GM18867 (cell line): ENCODE data around the gene EMX2.
"Not testable (repeated sequence)": the region's sequence is repeated elsewhere in the genome, so short reads cannot be mapped to it uniquely, and the experiment has no call there.

Source experiments
- ATAC-seq: cut with Tn5 transposase; IDR thresholded peaks from one replicate; pipeline ENCODE4 v1.9.1; 2021; ENCODE audit warnings: mild to moderate bottlenecking, moderate library complexity; ENCODE audit not compliant: unreplicated experiment

EMX2 gene

GRCh38 chr10:117542706-117543224 is at the start of gene EMX2:
Gene EMX2 (plus strand): TSS chr10:117542746. CDS start chr10:117543268, 522 bp downstream.
- no peak for ATAC-seq

GRCh38 chr10:117496031-117496430 is 46.5 kb upstream of the EMX2 start:
- no peak for ATAC-seq

- peak; percentile 76 for ATAC-seq
Measured at GRCh38 chr10:117496616-117497028, 45.9 kb upstream of the EMX2 start.

GRCh38 chr10:117497736-117498135 is 44.8 kb upstream of the EMX2 start:
- no peak for ATAC-seq

GRCh38 chr10:117499248-117500105 is 43.1 kb upstream of the EMX2 start:
- ATAC-seq: no peak

- no peak for ATAC-seq
Measured at GRCh38 chr10:117500456-117500855, 42.1 kb upstream of the EMX2 start.

GRCh38 chr10:117501460-117502035 is 41.0 kb upstream of the EMX2 start:
- no peak for ATAC-seq

GRCh38 chr10:117502421-117503243 is 39.9 kb upstream of the EMX2 start:
- peak; percentile 22 for ATAC-seq

GRCh38 chr10:117503244-117504205 is 39.0 kb upstream of the EMX2 start:
- peak; percentile 96 for ATAC-seq

- ATAC-seq: no peak
Measured at GRCh38 chr10:117504562-117504961, 38.0 kb upstream of the EMX2 start.

GRCh38 chr10:117507081-117507480 is 35.5 kb upstream of the EMX2 start:
- not testable (repeated sequence) for ATAC-seq

GRCh38 chr10:117509573-117509972 is 33.0 kb upstream of the EMX2 start:
- no peak for ATAC-seq

- no peak for ATAC-seq
Measured at GRCh38 chr10:117511601-117512390, 30.8 kb upstream of the EMX2 start.

GRCh38 chr10:117514971-117515370 is 27.6 kb upstream of the EMX2 start:
- no peak for ATAC-seq

- no peak for ATAC-seq
Measured at GRCh38 chr10:117516681-117517080, 25.9 kb upstream of the EMX2 start.

- no peak for ATAC-seq
Measured at GRCh38 chr10:117518246-117518645, 24.3 kb upstream of the EMX2 start.

GRCh38 chr10:117519286-117519685 is 23.3 kb upstream of the EMX2 start:
- no peak for ATAC-seq

- no peak for ATAC-seq
Measured at GRCh38 chr10:117519879-117520278, 22.7 kb upstream of the EMX2 start.

- no peak for ATAC-seq
Measured at GRCh38 chr10:117530791-117531190, 11.8 kb upstream of the EMX2 start.
